Spleen (tissue), 11 donors: ENCODE results near the gene GPSM3. TPM values are rescaled to one million over a fixed set of nuclear protein-coding genes. Genes with fewer than 3 reads are reported as not detected.
"Not testable (repeated sequence)": the region's sequence is repeated elsewhere in the genome, so short reads cannot be mapped to it uniquely, and the experiment has no call there.

ENCODE experiments used
- DNase-seq: peaks from one replicate; pipeline ENCODE4 v3.0.0-alpha.2; 2020
- H3K27ac ChIP-seq, 8 donors: fragments of 200-600 bp; sonication (generic) in 7 of 8; 1 replicate in 4 of 8; 2 replicates in 4 of 8; pipeline versions ENCODE4 v1.5.0 to v1.8.0; 2016 to 2021; ENCODE audit warnings: inconsistent platforms in 4 of 8, mild to moderate bottlenecking in 4 of 8, moderate library complexity in 1 of 8
- H3K27me3 ChIP-seq, 7 donors: fragments of 200-600 bp; sonication (generic) in 6 of 7; replicated peaks in 1 of 7; 1 replicate in 4 of 7; 2 replicates in 3 of 7; pipeline versions ENCODE4 v1.5.0 to v1.8.0; 2016 to 2021; ENCODE audit warnings: inconsistent platforms in 3 of 7, mild to moderate bottlenecking in 1 of 7
- H3K36me3 ChIP-seq, 6 donors: fragments of 200-600 bp; sonication (generic) in 5 of 6; 1 replicate in 4 of 6; 2 replicates in 2 of 6; pipeline versions ENCODE4 v1.5.0 to v1.8.0; 2016 to 2021; ENCODE audit warnings: inconsistent platforms in 2 of 6
- H3K4me1 ChIP-seq, 6 donors: fragments of 200-600 bp; sonication (generic) in 5 of 6; 1 replicate in 3 of 6; 2 replicates in 3 of 6; pipeline versions ENCODE4 v1.5.0 to v1.8.0; 2016 to 2021; ENCODE audit warnings: inconsistent platforms in 3 of 6
- H3K4me3 ChIP-seq, 8 donors: fragments of 200-600 bp; sonication (generic) in 7 of 8; 1 replicate in 4 of 8; 2 replicates in 4 of 8; pipeline versions ENCODE4 v1.5.0 to v1.8.0; 2016 to 2021; ENCODE audit warnings: inconsistent platforms in 4 of 8, mild to moderate bottlenecking in 4 of 8, moderate library complexity in 2 of 8
- H3K9me3 ChIP-seq, 8 donors: fragments of 200-600 bp; sonication (generic) in 7 of 8; 1 replicate in 4 of 8; 2 replicates in 4 of 8; pipeline versions ENCODE4 v1.5.0 to v1.8.0; 2016 to 2021; ENCODE audit warnings: inconsistent platforms in 4 of 8
- CTCF ChIP-seq, 11 experiments: fragments of 200-600 bp in 7 of 11; fragments of 450-650 bp in 4 of 11; sonication (generic) in 4 of 11; IDR thresholded peaks in 8 of 11; conservative IDR thresholded peaks in 3 of 11; 1 replicate in 7 of 11; 2 replicates in 4 of 11; pipeline versions ENCODE4 v1.4.0 to v1.8.0; 2016 to 2021; ENCODE audit warnings: antibody characterized with exemption in 11 of 11, inconsistent platforms in 4 of 11, mild to moderate bottlenecking in 1 of 11
- POLR2A ChIP-seq, 3 donors: fragments of 450-650 bp; IDR thresholded peaks; one replicate each; pipeline ENCODE4 v1.5.1; 2017; ENCODE audit warnings: antibody characterized with exemption in 3 of 3, mild to moderate bottlenecking in 1 of 3
- POLR2AphosphoS5 ChIP-seq, 3 donors: sonication (generic); formaldehyde crosslinking; IDR thresholded peaks; one replicate each; pipeline ENCODE4 v1.5.1; 2017; ENCODE audit warnings: antibody characterized with exemption in 3 of 3
- WGBS, 5 donors: extraction: QIAGEN DNeasy Blood & Tissue Kit in 3 of 5; methylation state at CpG; one replicate each; pipeline versions ENCODE4 v1.1.5 to v1.1.7; 2013 to 2018; 5-methylcytosine and 5-hydroxymethylcytosine counted together
- intact Hi-C: fragments of 100-400 bp; cut with DNase I; formaldehyde crosslinking; loops from one replicate; pipeline ENCODE4 v1.15.0; 2023; ENCODE audit warnings: low total_unique reads
- polyA plus RNA-seq, 3 donors: library from polyadenylated mRNA; stranded (reverse); fragments of 200-250 nt; gene quantifications; one replicate each; pipeline ENCODE4 v1.2.1, GENCODE V29; 2013
- total RNA-seq, 7 donors: library from RNA; depleted of rRNA in 3 of 7; stranded (reverse); fragments of >200 nt in 3 of 7; fragmentation: NEBNext Ultra II Directional in 4 of 7; extraction: Animal tissue kit (Norgen Biotek cat#: 25700) in 4 of 7; gene quantifications; one replicate each; pipeline versions ENCODE4 v1.1.0 to v1.2.1, GENCODE V29; 2016 to 2021
- donor health status: healthy with polysubstance abuse.
- donor health status: DM: no; HTN: no; CAD: no; lungs with moderate emphysema.
- donor health status: DM: no; HTN: no; CAD: no.
- donor health status: Bipolar disorder and iron deficiency.
- donor health status: healthy.
- donor health status: DM: no; HTN: no; CAD: no.
- donor health status: DM: yes; HTN: yes; CAD: no.

The GPSM3 gene
- total and polyA plus RNA-seq, 10 donors: 140 to 263 (median 195) TPM

DNA sequence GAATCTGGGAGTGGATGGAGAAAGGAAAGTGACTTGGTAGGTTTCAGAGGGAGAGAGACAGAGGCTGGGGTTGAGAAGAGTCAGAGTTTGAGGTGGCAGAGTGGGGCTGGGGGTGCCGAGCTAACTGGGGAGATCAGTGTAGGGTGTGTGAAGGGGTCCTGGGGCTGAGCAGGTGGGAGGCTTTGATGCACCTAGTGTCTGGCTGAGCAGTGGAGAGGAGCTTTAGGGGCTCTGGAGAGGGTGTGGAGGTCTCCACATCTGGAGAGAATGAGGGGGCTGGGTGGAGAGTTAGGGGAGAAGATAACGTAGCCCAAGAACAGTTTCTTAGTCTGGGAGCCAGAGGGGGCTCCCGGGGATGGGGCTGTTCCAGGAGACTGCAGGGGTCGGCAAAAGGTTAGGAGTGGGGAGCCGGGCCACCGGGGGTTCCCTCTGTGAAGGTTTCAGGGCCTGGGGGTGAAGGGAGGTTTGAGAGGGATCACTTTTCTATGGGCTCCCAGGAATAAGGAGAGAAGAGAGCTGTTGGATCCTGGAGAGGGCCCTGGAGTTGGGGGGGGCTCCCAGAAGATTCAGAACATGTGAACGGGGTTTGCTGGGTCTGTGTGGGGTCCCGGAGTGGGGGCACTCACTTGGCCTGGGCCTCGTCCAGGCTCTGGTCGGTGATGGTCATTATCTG, 3.2 kb downstream of the GPSM3 start:
- intact Hi-C loops: no loop called here
- Histone ChIP-seq H3K27me3 (no peaks in the 10 kb centered on the region), H3K36me3 (peaks cover 0 to 43% (median 21%) of the 10 kb centered on the region in 6 donors), H3K4me1 (peaks cover 53 to 94% (median 80%) of the 10 kb centered on the region in 6 donors), H3K4me3 (peak overlapping the region; percentile 61 to 89 (median 73)), H3K27ac (peak overlapping the region; percentile 91 to 100 (median 98)), H3K9me3 (no peaks in the 10 kb centered on the region)
- WGBS, 5 donors: 1 to 2% (median 2%) methylated on average over 8 to 10 of the region's 10 CpGs
- TF ChIP-seq POLR2AphosphoS5 (IDR thresholded peaks at IDR 0.05): peak in 1 of 3 donors; percentile 10
- TF ChIP-seq CTCF (IDR thresholded peaks at IDR 0.05 in 8 of 11, conservative IDR thresholded peaks at IDR 0.05 in 3 of 11): no peak
- no peak for TF ChIP-seq POLR2A (IDR thresholded peaks at IDR 0.05)
- DNase-seq: no peak

DNA sequence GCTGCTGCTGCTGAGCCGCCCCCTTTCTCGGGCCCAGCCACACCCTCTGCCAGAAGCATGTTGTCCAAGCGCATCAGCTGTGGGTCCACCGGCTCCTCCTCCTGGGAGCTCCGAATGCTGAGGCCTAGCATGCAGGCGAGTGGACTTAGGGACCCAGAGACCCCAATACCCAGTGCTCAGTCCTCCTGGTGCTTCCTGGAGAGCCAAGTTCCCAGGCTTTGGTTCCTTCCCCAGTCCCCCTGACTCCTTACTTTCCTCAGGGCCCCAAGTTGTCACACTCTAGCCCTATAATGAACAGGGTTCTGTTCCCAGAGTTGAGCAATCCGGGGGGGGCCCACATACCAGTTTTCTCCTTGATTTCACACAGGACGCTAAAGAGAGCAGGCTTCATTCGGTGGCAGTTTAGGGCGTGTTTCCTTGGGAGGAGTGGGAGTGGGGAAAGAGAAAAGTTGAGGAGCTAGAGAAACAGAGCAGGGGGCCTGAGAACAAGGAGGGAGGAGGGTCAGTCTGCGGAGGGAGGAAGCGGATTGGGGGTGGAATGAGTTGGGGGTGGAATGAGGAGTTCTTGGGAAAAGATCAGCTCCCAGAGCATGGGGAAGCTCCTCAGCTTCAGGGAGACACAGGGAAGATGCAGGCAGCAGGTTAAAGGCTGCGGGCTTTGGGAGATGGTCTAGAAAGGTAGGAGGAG, 3.9 kb downstream of the GPSM3 start:
- TF ChIP-seq POLR2A (IDR thresholded peaks at IDR 0.05): no peak
- TF ChIP-seq CTCF (IDR thresholded peaks at IDR 0.05 in 8 of 11, conservative IDR thresholded peaks at IDR 0.05 in 3 of 11): no peak
- no peak for TF ChIP-seq POLR2AphosphoS5 (IDR thresholded peaks at IDR 0.05)
- Histone ChIP-seq H3K36me3 (peaks cover 0 to 49% (median 24%) of the 10 kb centered on the region in 6 donors), H3K4me1 (peaks cover 46 to 94% (median 80%) of the 10 kb centered on the region in 6 donors), H3K9me3 (no peaks in the 10 kb centered on the region), H3K27me3 (no peaks in the 10 kb centered on the region), H3K4me3 (peak overlapping the region; percentile 61 to 89 (median 73)), H3K27ac (peak overlapping the region; percentile 91 to 100 (median 98))
- intact Hi-C loops: no loop called here
- DNase-seq: no peak
- WGBS, 5 donors: 27 to 41% (median 36%) methylated on average over 11 to 13 of the region's 13 CpGs

- peaks cover 41 to 94% (median 78%) of the 10 kb centered on the region in 6 donors for H3K4me1 ChIP-seq
- 72 to 88% (median 83%) methylated on average over 8 to 18 of the region's 18 CpGs for WGBS, 5 donors
- peak in 1 of 3 donors; percentile 68 for TF ChIP-seq POLR2AphosphoS5 (IDR thresholded peaks at IDR 0.05)
- H3K36me3 ChIP-seq: peaks cover 0 to 56% (median 31%) of the 10 kb centered on the region in 6 donors
- peak overlapping the region in 7 of 8 donors; percentile 91 to 100 (median 99) for H3K27ac ChIP-seq
- DNase-seq, H3K27me3 ChIP-seq, intact Hi-C loops, H3K9me3 ChIP-seq: not testable (repeated sequence)
- peak overlapping the region in 7 of 8 donors; percentile 61 to 89 (median 73) for H3K4me3 ChIP-seq
These were observed 4.6 kb downstream of the GPSM3 start for GRCh38 chr6:32187725-32188380.

DNA sequence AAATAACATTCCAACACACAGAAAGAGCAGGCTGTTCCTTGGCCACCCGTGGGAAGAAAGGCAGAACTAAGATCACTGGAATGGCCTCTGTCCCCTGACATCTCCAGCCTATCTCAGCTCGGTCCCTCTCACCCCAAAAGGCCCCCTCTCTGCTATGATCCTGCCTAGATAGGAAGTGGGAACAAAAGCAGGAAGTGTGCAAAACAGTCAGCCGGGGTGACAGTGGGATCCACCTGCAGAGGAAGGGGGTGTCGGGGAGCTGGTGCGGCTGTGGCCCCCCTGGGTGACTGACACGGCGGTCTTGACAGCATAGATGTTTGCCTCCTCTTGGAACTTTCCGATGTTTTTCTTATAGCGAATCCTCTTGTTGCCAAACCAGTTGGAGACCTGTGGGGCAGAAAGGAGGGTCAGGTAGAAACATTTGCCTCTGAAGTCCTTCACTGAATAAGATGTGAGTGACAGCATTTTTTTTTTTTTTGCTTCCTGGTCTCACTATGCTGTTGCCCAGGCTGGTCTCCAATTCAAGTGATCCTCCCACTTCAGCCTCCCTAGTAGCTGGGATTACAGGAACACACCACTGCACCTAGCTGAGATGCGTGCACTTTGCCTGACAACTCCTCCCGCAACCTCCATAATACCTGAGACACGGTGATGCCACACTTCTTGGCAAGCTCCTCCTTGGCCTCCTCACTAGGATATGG, 5.3 kb downstream of the GPSM3 start:
- intact Hi-C loops: no loop called here
- Histone ChIP-seq H3K4me1 (peaks cover 41 to 94% (median 74%) of the 10 kb centered on the region in 6 donors), H3K36me3 (peaks cover 0 to 63% (median 38%) of the 10 kb centered on the region in 6 donors), H3K27ac (peak overlapping the region; percentile 48 to 100 (median 80)), H3K27me3 (no peaks in the 10 kb centered on the region), H3K4me3 (peak overlapping the region in 1 of 8 donors; percentile 83), H3K9me3 (no peaks in the 10 kb centered on the region)
- TF ChIP-seq POLR2AphosphoS5 (IDR thresholded peaks at IDR 0.05): peak in 2 of 3 donors; percentile 30 to 31
- TF ChIP-seq CTCF (IDR thresholded peaks at IDR 0.05 in 8 of 11, conservative IDR thresholded peaks at IDR 0.05 in 3 of 11): no peak
- 40 to 51% (median 44%) methylated on average over 12 of the region's 12 CpGs for WGBS, 5 donors
- DNase-seq: no peak

- Histone ChIP-seq H3K4me1 (peaks cover 33 to 94% (median 70%) of the 10 kb centered on the region in 6 donors), H3K4me3 (peak overlapping the region in 1 of 8 donors; percentile 41), H3K36me3 (peaks cover 0 to 70% (median 46%) of the 10 kb centered on the region in 6 donors), H3K27ac (peak overlapping the region; percentile 48 to 100 (median 80))
- H3K9me3 ChIP-seq, intact Hi-C loops, H3K27me3 ChIP-seq: not testable (repeated sequence)
- DNase-seq: peak; percentile 7
- 67 to 74% (median 69%) methylated on average over 9 to 10 of the region's 10 CpGs for WGBS, 5 donors
These were observed 6.1 kb downstream of the GPSM3 start for GRCh38 chr6:32186151-32186840.

- H3K4me3 ChIP-seq, H3K9me3 ChIP-seq, DNase-seq, intact Hi-C loops, H3K27me3 ChIP-seq: not testable (repeated sequence)
- peaks cover 0 to 76% (median 51%) of the 10 kb centered on the region in 6 donors for H3K36me3 ChIP-seq
- peak overlapping the region in 7 of 8 donors; percentile 47 to 100 (median 98) for H3K27ac ChIP-seq
- 41 to 69% (median 54%) methylated on average over 11 of the region's 11 CpGs for WGBS, 5 donors
- peaks cover 27 to 94% (median 68%) of the 10 kb centered on the region in 6 donors for H3K4me1 ChIP-seq
These were observed 6.7 kb downstream of the GPSM3 start for GRCh38 chr6:32185681-32186131.
